Right atrium auricular region (tissue), 2 donors: ENCODE results near the gene CELA1. TPM values are rescaled to one million over a fixed set of nuclear protein-coding genes. Genes with fewer than 3 reads are reported as not detected.

Experiments
- DNase-seq: peaks from one replicate; pipeline ENCODE4 v3.0.0-alpha.2; 2019; ENCODE audit warnings: low spot score
- H3K27ac ChIP-seq, 2 donors: fragments of 200-600 bp; sonication (generic); 1 replicate in 1 of 2; 2 replicates in 1 of 2; pipeline ENCODE4 v1.5.1; 2016 to 2019
- H3K27me3 ChIP-seq, 2 donors: fragments of 200-600 bp; sonication (generic); one replicate each; pipeline versions ENCODE4 v1.5.1 to v1.6.0; 2017 to 2019
- H3K36me3 ChIP-seq: fragments of 200-600 bp; sonication (generic); one replicate; pipeline ENCODE4 v1.5.1; 2016
- H3K4me1 ChIP-seq, 2 donors: fragments of 200-600 bp; sonication (generic); one replicate each; pipeline versions ENCODE4 v1.5.1 to v1.6.0; 2017 to 2019
- H3K4me3 ChIP-seq, 2 donors: fragments of 200-600 bp; sonication (generic); 1 replicate in 1 of 2; 2 replicates in 1 of 2; pipeline ENCODE4 v1.5.1; 2017 to 2019; ENCODE audit warnings: mild to moderate bottlenecking in 1 of 2, moderate library complexity in 1 of 2
- H3K9me3 ChIP-seq, 2 donors: fragments of 200-600 bp; sonication (generic); one replicate each; pipeline ENCODE4 v1.5.1; 2019
- total RNA-seq, 2 donors: library from RNA; depleted of rRNA; stranded (reverse); fragments of >200 nt; gene quantifications; one replicate each; pipeline ENCODE4 v1.1.0, GENCODE V29; 2016
- TF ChIP-seq, protein P1 (sequence below), 2 donors: fragments of 200-600 bp; sonication (generic); IDR thresholded peaks; one replicate each; pipeline ENCODE4 v1.5.1; 2019; ENCODE audit warnings: antibody characterized with exemption in 2 of 2

CELA1 gene
- total RNA-seq, 2 donors from 2014 or later, result not detected

DNA sequence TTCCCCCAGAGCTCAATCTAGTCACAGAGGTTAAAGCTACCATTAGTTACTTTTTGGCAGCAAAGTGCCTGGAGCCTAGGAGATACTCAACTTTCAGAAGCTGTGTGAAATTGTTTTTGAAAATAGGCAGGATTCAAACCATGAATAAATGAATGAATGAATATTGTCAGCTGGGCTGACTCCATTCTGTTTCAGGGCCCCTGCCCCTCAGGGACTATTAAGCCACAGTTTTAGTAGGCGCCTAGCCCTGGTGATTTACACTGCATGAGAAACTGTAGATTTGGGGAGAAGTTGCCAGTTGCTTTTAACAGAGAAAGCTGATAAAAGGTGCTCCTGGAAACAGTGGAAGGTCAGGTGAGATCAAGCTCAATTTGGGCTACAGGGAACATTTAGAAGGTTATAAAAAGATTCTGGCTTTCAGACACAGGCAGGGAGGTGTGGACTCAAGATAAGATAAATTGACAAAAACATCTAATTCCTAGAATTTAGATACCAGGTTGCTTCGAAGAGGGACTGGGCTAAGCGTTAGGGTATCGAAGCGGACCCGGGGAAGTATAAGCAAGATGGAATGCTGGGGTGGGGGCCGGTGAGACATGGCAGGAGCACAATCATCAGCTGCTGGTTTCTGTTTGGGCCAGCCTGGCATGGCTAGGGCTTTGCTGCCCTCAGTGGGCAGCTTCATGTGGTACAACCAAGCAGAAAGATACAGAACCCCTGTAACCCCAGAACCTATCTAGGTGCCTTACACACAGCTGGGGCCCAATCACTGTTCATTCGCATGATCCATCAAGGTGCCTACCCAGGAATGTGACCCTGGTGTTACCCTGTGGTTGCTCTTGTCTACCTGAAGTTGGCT lies 14.9 kb upstream of the CELA1 start:
- no peaks in the 10 kb centered on the region for H3K27me3 ChIP-seq
- H3K4me1 ChIP-seq, result no peaks in the 10 kb centered on the region
- no peak overlapping the region for H3K27ac ChIP-seq
- DNase-seq, result no peak
- H3K9me3 ChIP-seq, result no peaks in the 10 kb centered on the region
- H3K4me3 ChIP-seq, result no peak overlapping the region
- TF ChIP-seq, protein P1, sequence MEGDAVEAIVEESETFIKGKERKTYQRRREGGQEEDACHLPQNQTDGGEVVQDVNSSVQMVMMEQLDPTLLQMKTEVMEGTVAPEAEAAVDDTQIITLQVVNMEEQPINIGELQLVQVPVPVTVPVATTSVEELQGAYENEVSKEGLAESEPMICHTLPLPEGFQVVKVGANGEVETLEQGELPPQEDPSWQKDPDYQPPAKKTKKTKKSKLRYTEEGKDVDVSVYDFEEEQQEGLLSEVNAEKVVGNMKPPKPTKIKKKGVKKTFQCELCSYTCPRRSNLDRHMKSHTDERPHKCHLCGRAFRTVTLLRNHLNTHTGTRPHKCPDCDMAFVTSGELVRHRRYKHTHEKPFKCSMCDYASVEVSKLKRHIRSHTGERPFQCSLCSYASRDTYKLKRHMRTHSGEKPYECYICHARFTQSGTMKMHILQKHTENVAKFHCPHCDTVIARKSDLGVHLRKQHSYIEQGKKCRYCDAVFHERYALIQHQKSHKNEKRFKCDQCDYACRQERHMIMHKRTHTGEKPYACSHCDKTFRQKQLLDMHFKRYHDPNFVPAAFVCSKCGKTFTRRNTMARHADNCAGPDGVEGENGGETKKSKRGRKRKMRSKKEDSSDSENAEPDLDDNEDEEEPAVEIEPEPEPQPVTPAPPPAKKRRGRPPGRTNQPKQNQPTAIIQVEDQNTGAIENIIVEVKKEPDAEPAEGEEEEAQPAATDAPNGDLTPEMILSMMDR (IDR thresholded peaks at IDR 0.05), result no peak
- H3K36me3 ChIP-seq, result no peaks in the 10 kb centered on the region

DNA sequence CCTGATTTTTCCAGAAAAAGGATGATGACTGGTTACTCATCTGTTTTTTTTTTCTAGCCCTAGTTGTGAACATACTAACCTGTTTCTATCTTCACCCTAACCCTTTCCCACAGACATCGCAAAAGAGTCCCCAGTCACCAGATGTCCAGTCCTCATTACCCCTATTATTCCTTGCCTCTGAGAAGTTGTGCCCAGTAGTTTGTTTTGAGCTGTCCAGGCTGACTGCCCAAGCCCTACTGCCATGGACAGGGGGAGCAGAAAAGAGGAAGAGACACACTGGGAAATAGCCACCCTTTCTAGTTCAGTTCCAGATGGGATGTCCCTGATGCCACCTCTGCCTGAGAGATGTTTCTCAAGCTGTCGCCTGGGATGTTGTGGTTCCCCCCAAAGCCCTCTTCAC lies 13.8 kb upstream of the CELA1 start:
- Histone ChIP-seq H3K9me3 (no peaks in the 10 kb centered on the region), H3K27me3 (no peaks in the 10 kb centered on the region), H3K27ac (no peak overlapping the region), H3K4me3 (no peak overlapping the region), H3K4me1 (no peaks in the 10 kb centered on the region), H3K36me3 (no peaks in the 10 kb centered on the region)
- DNase-seq, result no peak
- TF ChIP-seq, protein P1 (IDR thresholded peaks at IDR 0.05), result no peak

DNA sequence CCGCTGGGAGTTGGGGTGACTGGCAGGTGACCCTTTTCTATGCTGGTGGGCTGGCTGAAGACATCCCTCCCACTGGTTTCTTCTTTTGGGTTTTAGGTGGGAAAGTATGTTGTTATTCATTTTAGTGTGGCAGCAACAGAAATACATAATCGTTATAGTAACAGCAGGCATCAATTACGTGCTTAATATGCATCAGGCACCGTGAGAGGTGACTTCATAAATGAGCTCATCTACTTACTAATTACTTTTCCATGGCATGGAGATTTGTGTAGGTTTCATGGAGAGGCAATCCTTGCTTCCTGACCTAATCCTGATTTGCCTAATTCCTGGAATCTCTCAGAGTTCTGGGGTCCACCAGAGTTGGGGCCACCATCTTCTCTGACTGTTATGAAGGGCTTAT lies 13.4 kb upstream of the CELA1 start:
- H3K4me3 ChIP-seq, result no peak overlapping the region
- no peaks in the 10 kb centered on the region for H3K27me3 ChIP-seq
- H3K36me3 ChIP-seq, result no peaks in the 10 kb centered on the region
- no peak overlapping the region for H3K27ac ChIP-seq
- TF ChIP-seq, protein P1 (IDR thresholded peaks at IDR 0.05), result no peak
- H3K9me3 ChIP-seq, result no peaks in the 10 kb centered on the region
- no peaks in the 10 kb centered on the region for H3K4me1 ChIP-seq
- no peak for DNase-seq

DNA sequence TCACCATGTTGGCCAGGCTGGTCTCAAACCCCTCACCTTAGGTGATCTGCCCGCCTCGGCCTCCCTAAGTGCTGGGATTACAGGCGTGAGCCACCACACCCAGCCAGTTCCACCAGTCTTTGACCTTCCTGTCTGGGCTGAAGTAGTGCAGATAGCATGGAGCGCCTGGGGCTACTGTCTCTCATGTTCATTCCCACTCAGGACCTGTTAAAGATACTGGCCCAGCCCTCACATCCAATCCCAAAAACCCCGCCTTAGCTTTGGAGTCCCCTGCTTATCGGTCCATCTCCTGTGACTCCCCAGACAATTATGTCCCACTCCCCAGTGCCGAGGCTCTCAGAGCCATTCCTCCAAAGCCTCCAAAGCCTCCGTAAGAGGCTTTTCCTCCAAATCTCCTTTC lies 12.0 kb upstream of the CELA1 start:
- no peaks in the 10 kb centered on the region for H3K36me3 ChIP-seq
- no peak overlapping the region for H3K4me3 ChIP-seq
- no peak overlapping the region for H3K27ac ChIP-seq
- H3K9me3 ChIP-seq, result no peaks in the 10 kb centered on the region
- TF ChIP-seq, protein P1 (IDR thresholded peaks at IDR 0.05), result no peak
- DNase-seq, result no peak
- no peaks in the 10 kb centered on the region for H3K27me3 ChIP-seq
- H3K4me1 ChIP-seq, result no peaks in the 10 kb centered on the region

DNA sequence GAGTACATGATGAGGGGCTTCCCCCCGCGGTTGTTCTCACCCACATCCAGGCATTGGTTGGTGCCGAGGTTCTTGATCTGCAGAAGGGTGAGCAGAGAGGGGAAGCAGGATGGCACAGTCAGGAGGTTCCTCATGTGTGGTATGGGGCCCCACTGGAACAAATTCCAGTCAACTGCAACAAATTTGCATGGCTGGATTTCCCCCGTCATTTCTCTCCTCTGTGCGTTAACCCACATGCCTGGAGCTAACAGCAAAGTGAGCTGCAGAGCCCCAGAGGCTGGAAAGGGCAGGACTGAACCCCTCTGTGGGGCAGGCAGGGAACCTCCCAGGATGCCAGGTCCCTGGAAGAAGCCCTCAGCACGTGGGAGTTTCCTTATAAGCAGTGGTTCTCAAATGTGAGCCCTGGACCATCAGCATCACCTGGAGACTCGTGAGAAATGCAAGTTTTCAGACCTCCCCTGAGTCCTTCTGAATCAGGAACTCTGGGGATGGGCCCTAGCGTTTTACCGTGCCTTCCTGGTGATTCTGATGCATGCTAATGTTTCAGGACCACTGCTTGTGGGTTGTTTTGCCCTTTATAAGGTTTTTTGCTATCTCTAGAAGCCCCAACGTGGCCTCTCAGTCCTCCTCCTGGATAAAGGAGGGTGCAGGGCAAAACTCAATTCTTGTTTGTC lies 11.0 kb upstream of the CELA1 start:
- Histone ChIP-seq H3K4me3 (no peak overlapping the region), H3K27ac (no peak overlapping the region), H3K4me1 (no peaks in the 10 kb centered on the region), H3K9me3 (no peaks in the 10 kb centered on the region), H3K27me3 (no peaks in the 10 kb centered on the region), H3K36me3 (no peaks in the 10 kb centered on the region)
- TF ChIP-seq, protein P1 (IDR thresholded peaks at IDR 0.05), result no peak
- no peak for DNase-seq
